Gastroesophageal sphincter (tissue), 3 donors: Measurements from ENCODE around the gene RTN4RL1.

ENCODE experiments used
- EP300 ChIP-seq: sonication (generic); formaldehyde crosslinking; IDR thresholded peaks from one replicate; pipeline ENCODE4 v1.6.1; 2017; ENCODE audit warnings: antibody characterized with exemption, mild to moderate bottlenecking
- POLR2A ChIP-seq, 2 donors: fragments of 450-650 bp; IDR thresholded peaks; one replicate each; pipeline ENCODE4 v1.6.1; 2017; ENCODE audit warnings: antibody characterized with exemption in 2 of 2, mild to moderate bottlenecking in 2 of 2, moderate library complexity in 1 of 2
- TF ChIP-seq, protein P1 (sequence below), 4 experiments: fragments of 200-600 bp in 2 of 4; fragments of 450-650 bp in 2 of 4; sonication (generic) in 1 of 4; IDR thresholded peaks; one replicate each; pipeline ENCODE4 v1.5.1; 2017 to 2019; ENCODE audit warnings: antibody characterized with exemption in 4 of 4, mild to moderate bottlenecking in 2 of 4, moderate library complexity in 2 of 4

DNA sequence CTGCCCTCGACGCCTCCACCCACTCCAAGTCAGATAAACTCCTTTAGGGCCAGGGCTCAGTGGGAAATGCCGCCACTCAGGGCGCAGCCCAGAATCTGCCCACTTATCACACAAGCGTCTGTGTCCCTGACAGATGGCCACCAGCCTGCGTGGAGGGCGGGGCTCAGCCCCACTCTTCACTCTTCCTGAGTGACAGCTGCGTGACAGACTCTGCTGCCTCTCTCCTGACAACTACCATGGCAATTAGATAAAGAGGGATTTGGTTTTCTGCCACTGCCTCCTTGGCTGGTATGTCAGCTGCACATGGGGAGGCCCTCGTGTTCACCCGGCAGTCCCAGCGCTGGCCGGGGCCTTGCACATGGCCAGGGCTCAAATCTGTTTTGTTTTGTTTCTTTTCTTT is 96.2 kb downstream of the RTN4RL1 start:
- TF ChIP-seq, protein P1, sequence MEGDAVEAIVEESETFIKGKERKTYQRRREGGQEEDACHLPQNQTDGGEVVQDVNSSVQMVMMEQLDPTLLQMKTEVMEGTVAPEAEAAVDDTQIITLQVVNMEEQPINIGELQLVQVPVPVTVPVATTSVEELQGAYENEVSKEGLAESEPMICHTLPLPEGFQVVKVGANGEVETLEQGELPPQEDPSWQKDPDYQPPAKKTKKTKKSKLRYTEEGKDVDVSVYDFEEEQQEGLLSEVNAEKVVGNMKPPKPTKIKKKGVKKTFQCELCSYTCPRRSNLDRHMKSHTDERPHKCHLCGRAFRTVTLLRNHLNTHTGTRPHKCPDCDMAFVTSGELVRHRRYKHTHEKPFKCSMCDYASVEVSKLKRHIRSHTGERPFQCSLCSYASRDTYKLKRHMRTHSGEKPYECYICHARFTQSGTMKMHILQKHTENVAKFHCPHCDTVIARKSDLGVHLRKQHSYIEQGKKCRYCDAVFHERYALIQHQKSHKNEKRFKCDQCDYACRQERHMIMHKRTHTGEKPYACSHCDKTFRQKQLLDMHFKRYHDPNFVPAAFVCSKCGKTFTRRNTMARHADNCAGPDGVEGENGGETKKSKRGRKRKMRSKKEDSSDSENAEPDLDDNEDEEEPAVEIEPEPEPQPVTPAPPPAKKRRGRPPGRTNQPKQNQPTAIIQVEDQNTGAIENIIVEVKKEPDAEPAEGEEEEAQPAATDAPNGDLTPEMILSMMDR (IDR thresholded peaks at IDR 0.05): no peak
- TF ChIP-seq POLR2A (IDR thresholded peaks at IDR 0.05) (no peak), EP300 (no peak)
